Choroid plexus epithelial cell (primary cell): ENCODE measurements around the gene EEPD1.
A peak's percentile ranks its signal among the peaks of the same experiment; 100 is the strongest.

Source experiments
- DNase-seq: peaks from one replicate; pipeline ENCODE4 v3.0.0-alpha.2; 2010; ENCODE audit warnings: low read depth
- H3K4me3 ChIP-seq: 2 replicates; pipeline ENCODE4 v1.5.1; 2011; ENCODE audit warnings: low read depth, mild to moderate bottlenecking, control low read depth, low read length, moderate library complexity
- TF ChIP-seq, protein P1 (sequence below): conservative IDR thresholded peaks from 2 replicates; pipeline ENCODE4 v1.5.1; 2011; ENCODE audit warnings: low read depth, mild to moderate bottlenecking, control low read depth, inconsistent platforms, low read length, moderate library complexity

EEPD1 gene

DNA sequence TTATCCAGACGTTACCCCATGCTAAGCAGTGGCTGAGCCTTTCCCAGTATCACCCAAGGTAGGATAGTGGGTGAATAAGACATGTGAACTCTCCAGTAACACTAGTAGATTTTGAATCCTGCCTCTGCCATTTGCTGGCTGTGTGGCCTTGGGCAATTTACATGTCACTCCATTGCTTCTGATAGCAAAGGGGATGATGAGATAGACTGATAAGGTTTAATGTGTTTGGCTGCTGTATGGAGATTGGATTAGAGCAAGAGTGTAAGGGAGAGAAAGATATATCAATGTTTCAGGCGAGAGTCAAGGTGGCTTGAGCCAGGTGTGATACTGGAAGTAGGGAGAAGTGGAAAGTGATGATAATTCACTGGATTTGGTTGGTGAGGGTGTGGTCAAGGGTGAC, 40.1 kb upstream of the EEPD1 start:
- DNase-seq, result no peak
- no peak overlapping the region for H3K4me3 ChIP-seq
- TF ChIP-seq, protein P1, sequence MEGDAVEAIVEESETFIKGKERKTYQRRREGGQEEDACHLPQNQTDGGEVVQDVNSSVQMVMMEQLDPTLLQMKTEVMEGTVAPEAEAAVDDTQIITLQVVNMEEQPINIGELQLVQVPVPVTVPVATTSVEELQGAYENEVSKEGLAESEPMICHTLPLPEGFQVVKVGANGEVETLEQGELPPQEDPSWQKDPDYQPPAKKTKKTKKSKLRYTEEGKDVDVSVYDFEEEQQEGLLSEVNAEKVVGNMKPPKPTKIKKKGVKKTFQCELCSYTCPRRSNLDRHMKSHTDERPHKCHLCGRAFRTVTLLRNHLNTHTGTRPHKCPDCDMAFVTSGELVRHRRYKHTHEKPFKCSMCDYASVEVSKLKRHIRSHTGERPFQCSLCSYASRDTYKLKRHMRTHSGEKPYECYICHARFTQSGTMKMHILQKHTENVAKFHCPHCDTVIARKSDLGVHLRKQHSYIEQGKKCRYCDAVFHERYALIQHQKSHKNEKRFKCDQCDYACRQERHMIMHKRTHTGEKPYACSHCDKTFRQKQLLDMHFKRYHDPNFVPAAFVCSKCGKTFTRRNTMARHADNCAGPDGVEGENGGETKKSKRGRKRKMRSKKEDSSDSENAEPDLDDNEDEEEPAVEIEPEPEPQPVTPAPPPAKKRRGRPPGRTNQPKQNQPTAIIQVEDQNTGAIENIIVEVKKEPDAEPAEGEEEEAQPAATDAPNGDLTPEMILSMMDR, result no peak

DNA sequence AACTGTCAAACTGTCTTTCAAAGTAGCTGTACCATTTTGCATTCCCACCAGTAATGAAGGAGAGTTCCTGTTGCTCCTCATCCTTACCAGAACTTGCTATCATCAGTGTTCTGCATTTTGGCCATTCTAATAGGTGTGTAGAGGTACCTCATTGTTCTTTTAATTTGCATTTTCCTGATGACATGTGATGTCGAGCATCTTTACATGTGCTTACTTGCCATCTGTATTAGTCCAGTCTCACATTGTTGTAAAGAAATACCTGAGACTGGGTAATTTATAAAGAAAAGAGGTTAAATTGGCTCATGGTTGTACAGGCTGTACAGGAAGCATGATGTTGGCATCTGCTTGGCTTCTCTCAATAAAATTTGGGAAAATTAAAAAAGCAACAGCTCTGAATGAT, 38.7 kb upstream of the EEPD1 start:
- TF ChIP-seq, protein P1, result no peak
- no peak overlapping the region for H3K4me3 ChIP-seq
- no peak for DNase-seq

DNA sequence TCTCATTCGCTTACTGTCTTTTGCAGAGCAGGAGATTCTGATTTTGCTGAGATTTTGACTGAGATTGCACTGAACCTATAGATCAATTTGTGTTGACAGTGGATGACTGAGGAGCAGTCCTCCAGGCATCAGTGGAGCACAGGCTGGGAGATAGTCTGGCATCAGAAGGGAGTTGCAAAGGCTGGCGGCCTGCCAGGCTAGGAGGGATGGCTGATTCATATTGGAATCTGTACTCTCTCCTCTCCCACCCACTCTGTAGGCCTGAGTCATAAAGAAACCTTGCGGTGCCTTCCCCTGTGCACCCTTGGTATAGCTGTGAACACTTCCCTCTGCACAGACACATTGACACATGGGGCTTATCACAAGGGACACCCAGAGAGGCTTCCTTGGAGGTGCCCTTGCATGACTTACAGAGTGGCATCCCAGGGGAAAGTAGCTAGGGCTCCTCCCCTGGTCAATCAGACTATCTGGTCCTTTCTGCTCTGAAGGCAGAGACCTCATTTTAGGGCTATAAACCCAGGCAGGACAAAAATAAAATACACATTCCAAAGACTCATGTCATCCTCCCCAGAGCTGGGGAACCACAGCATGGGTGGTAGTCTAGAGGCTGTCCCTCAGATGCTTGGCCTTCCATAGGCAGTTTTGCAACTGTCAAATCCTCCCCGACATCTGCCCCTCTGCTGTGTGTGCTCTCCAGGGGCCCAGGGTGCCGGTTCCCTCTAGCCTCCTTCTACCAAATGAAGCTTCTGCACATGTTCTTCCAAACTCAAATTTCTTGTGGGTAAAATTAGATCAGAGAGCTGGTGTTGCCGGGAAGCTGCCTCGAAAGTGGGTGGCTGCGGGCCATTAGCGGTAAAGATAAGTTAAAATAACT, 37.4 kb upstream of the EEPD1 start:
- TF ChIP-seq, protein P1, result no peak
- H3K4me3 ChIP-seq, result no peak overlapping the region
- DNase-seq, result peak; percentile 97

DNA sequence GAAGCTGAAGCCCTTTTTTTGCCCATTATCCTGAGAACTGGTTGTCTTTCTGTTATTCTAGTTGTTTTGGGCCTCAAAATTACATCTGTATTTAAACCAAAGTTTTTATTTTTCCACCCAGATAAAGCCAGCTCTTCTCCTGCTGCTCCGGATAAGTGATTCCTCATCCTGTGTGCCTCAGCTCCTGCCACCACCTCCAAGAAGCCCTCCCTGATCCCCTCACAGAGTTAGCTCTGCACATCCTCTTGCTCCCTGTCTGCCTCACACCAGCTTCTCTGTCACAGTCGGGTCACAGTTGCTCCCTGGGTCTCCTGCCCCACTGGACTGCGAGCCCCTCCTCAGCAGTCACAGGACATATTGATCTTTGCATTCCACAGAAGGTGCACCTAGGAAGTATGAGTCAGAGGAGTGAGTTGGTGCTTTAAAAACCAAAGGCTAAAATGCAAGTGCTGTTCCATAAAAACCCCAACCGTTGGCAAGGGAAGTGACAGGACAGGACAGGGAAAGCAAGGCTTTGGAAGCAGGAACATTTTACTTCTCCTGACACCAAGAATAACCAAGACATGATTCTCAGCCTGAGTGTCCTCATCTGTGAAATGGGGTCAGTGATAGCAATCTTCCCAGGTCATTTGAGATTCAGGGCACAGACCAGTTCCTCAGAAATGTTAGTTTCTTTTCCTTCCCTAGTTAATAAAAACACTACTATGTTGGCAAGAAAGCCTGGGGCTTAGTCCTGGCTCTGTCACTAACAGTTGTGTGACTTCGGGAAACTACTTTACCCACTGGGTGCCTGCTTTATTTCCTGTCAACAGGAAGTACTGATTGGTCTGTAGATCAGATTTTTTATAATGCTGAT, 36.5 kb upstream of the EEPD1 start:
- H3K4me3 ChIP-seq, result no peak overlapping the region
- DNase-seq, result peak; percentile 26
- TF ChIP-seq, protein P1, result no peak

DNA sequence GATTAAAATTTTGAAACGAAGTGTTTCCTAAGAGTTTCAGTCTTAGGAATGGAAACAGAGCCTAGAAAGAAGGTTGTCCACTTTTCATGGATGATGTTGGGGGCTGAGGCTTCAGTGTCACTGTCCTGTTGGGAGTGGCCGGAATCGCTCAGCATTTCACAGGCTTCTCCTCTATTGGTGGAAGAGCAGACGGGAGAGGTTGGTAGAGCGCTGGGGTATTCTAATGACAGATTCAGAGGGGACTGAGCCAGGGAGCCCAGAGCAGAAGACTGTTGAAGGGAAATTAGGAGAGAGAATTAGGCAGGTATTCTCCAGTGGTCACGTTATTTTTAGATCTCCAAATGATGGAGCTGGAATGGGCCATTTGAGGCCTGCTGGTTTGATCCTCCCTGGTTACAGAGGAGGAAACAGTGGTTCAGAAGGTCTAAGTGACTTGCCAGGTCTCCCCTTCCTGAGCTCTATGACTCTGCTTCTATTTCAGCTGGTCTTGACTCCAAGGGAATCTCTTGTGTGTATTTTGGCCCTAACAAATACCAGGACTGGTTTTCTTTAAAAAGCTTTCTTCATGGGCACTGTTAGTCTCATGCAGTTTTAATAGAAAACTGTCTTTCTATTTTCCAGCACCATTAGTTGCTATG, 35.7 kb upstream of the EEPD1 start:
- peak; percentile 14 for DNase-seq
- no peak overlapping the region for H3K4me3 ChIP-seq
- TF ChIP-seq, protein P1, result no peak

DNA sequence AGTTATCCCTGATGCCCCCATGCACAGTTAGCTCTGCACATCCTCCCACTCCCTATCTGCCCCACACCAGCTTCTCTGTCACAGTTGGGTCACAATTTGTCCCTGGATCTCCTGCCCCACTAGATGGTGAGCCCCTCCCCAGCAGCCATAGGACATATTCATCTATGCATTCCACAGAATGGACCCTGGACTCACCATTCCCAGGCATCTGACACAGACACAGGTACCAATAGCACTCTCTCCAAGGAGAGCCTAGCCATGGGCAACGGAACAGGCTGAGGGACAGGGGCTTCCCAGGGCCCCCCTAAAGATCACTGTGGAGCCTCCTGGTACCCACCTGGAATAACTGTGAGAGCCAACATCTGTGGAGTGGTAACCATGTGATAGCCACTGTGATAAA, 34.7 kb upstream of the EEPD1 start:
- H3K4me3 ChIP-seq, result no peak overlapping the region
- TF ChIP-seq, protein P1, result no peak
- no peak for DNase-seq
